Lower lobe of right lung (tissue), 2 donors: Measurements from ENCODE around the gene ENO3. TPM values are rescaled to one million over a fixed set of nuclear protein-coding genes. Genes with fewer than 3 reads are reported as not detected.

ENCODE experiments used
- ATAC-seq, 2 donors: fragments of 200-7000 bp; cut with Tn5 transposase; one replicate each; pipeline ENCODE4 v1.9.1; 2020 to 2022; ENCODE audit warnings: mild to moderate bottlenecking in 2 of 2, moderate library complexity in 2 of 2
- DNase-seq: peaks from one replicate; pipeline ENCODE4 v3.0.0-alpha.2; 2020
- H3K27ac ChIP-seq: fragments of 200-600 bp; one replicate; pipeline ENCODE4 v1.8.0; 2022
- H3K27me3 ChIP-seq: fragments of 200-600 bp; one replicate; pipeline ENCODE4 v1.8.0; 2022; ENCODE audit warnings: low read depth
- H3K36me3 ChIP-seq: fragments of 200-600 bp; one replicate; pipeline ENCODE4 v1.8.0; 2022; ENCODE audit warnings: mild to moderate bottlenecking
- H3K4me1 ChIP-seq: fragments of 200-600 bp; one replicate; pipeline ENCODE4 v1.8.0; 2022
- H3K4me3 ChIP-seq: fragments of 200-600 bp; one replicate; pipeline ENCODE4 v1.8.0; 2022; ENCODE audit warnings: mild to moderate bottlenecking
- H3K9me3 ChIP-seq: fragments of 200-600 bp; one replicate; pipeline ENCODE4 v1.8.0; 2022
- CTCF ChIP-seq: fragments of 200-600 bp; IDR thresholded peaks from one replicate; pipeline ENCODE4 v1.8.0; 2022; ENCODE audit warnings: antibody characterized with exemption, mild to moderate bottlenecking
- intact Hi-C: fragments of 100-400 bp; cut with DNase I; formaldehyde crosslinking; loops from one replicate; pipeline ENCODE4 v1.11.0; 2022
- total RNA-seq: library from RNA; stranded (reverse); fragmentation: NEBNext Ultra II Directional; extraction: Animal tissue kit (Norgen Biotek cat#: 25700); gene quantifications from one replicate; pipeline ENCODE4 v1.2.1, GENCODE V29; 2021
- donor health status: DM: no; HTN: yes; CAD: no; lungs with severe emphysema.

The ENO3 gene
- total RNA-seq, 1 donor from 2014 or later, result 8.2 TPM

- Histone ChIP-seq H3K27me3 (no peaks in the 10 kb centered on the region), H3K27ac (no peak overlapping the region), H3K9me3 (no peaks in the 10 kb centered on the region), H3K4me1 (peaks cover 67% of the 10 kb centered on the region), H3K4me3 (no peak overlapping the region), H3K36me3 (peaks cover 57% of the 10 kb centered on the region)
- no peak for ATAC-seq
- intact Hi-C loops, result no loop called here
- no peak for TF ChIP-seq CTCF
- no peak for DNase-seq
These were observed 8.0 kb upstream of the ENO3 start for GRCh38 chr17:4942760-4943508.

GRCh38 chr17:4944163-4944553 is 6.8 kb upstream of the ENO3 start:
- peak overlapping the region; percentile 47 for H3K27ac ChIP-seq
- peaks cover 55% of the 10 kb centered on the region for H3K4me1 ChIP-seq
- DNase-seq, result no peak

GRCh38 chr17:4944554-4945175 is 6.3 kb upstream of the ENO3 start:
- no peak for ATAC-seq
- intact Hi-C loops, result no loop called here
- Histone ChIP-seq H3K9me3 (no peaks in the 10 kb centered on the region), H3K27ac (peak overlapping the region; percentile 47), H3K4me3 (peak overlapping the region; percentile 99), H3K4me1 (peaks cover 52% of the 10 kb centered on the region), H3K36me3 (peaks cover 50% of the 10 kb centered on the region), H3K27me3 (no peaks in the 10 kb centered on the region)
- no peak for TF ChIP-seq CTCF
- DNase-seq, result no peak

More at GRCh38 chr17:4944163-4944553, 6.8 kb upstream of the ENO3 start:
- peaks cover 50% of the 10 kb centered on the region for H3K36me3 ChIP-seq
- H3K27me3 ChIP-seq, result no peaks in the 10 kb centered on the region
- no peaks in the 10 kb centered on the region for H3K9me3 ChIP-seq
- TF ChIP-seq CTCF, result no peak
- intact Hi-C loops, result no loop called here
- peak overlapping the region; percentile 99 for H3K4me3 ChIP-seq
- no peak for ATAC-seq

- Histone ChIP-seq H3K4me3 (peak overlapping the region; percentile 99), H3K4me1 (peaks cover 55% of the 10 kb centered on the region), H3K36me3 (peaks cover 50% of the 10 kb centered on the region), H3K27me3 (no peaks in the 10 kb centered on the region), H3K27ac (peak overlapping the region; percentile 47), H3K9me3 (no peaks in the 10 kb centered on the region)
- no peak for ATAC-seq
- DNase-seq, result peak; percentile 77
- TF ChIP-seq CTCF, result no peak
- intact Hi-C loops, result no loop called here
These were observed 5.6 kb upstream of the ENO3 start for GRCh38 chr17:4945176-4945943.

GRCh38 chr17:4945944-4946280 is 5.0 kb upstream of the ENO3 start:
- peaks cover 59% of the 10 kb centered on the region for H3K4me1 ChIP-seq
- peaks cover 50% of the 10 kb centered on the region for H3K36me3 ChIP-seq
- DNase-seq, result no peak
- H3K4me3 ChIP-seq, result peak overlapping the region; percentile 99
- H3K27me3 ChIP-seq, result no peaks in the 10 kb centered on the region
- no peak overlapping the region for H3K27ac ChIP-seq
- intact Hi-C loops, result no loop called here
- ATAC-seq, result no peak
- no peak for TF ChIP-seq CTCF
- no peaks in the 10 kb centered on the region for H3K9me3 ChIP-seq
